K562 (cell line): ENCODE data around the gene TGM1. TPM values are rescaled to one million over a fixed set of nuclear protein-coding genes. Genes with fewer than 3 reads are reported as not detected.

ENCODE experiments used
- ATAC-seq: fragments of 200-7000 bp; cut with Tn5 transposase; 3 replicates; pipeline ENCODE4 v1.9.1; 2020; ENCODE audit warnings: moderate library complexity
- BruUV-seq: library from RNA; stranded (reverse); fragments of 400-500 nt; replicated peaks from 2 replicates; lab custom pipeline; 2021; lab: Mats Ljungman, UMichigan
- CTCF ChIA-PET: fragments of 300-600 bp; formaldehyde crosslinking; extraction: SDS; loops from one replicate; lab custom pipeline; 2021; ENCODE audit warnings: low intra/inter-chr PET ratio; lab: Yijun Ruan, JAX
- POLR2A ChIA-PET: fragments of 300-600, 350-650 bp; sonication (Branson Sonifier 250); formaldehyde crosslinking; extraction: SDS; loops from one replicate; lab custom pipeline; 2021; ENCODE audit warnings: antibody characterized with exemption, inconsistent platforms; lab: Yijun Ruan, JAX
- DNase-seq, 4 experiments: peaks; one replicate each; pipeline versions ENCODE4 v3.0.0 to v3.0.0-alpha.2; 2011 to 2018; ENCODE audit warnings: low spot score in 3 of 4, mixed read lengths in 3 of 4; ENCODE audit errors: extremely low read depth in 1 of 4
- FAIRE-seq: peaks from 2 replicates; lab custom pipeline; 2011; peaks lifted over from hg19 to GRCh38; lab: Jason Lieb, UNC
- H2AFZ ChIP-seq: 2 replicates; pipeline ENCODE4 v1.6.0; 2011; ENCODE audit warnings: low read depth, low read length, control low read depth, inconsistent platforms
- H3K27ac ChIP-seq: fragments of 200-600 bp; 3 replicates; pipeline ENCODE4 v1.8.0; 2011; ENCODE audit warnings: low read depth, mild to moderate bottlenecking, control low read depth, inconsistent platforms, low read length, moderate library complexity, mixed read lengths; ENCODE audit errors: extremely low read depth
- H3K27me3 ChIP-seq, 2 experiments: fragments of 300-600 bp in 1 of 2; 2 replicates in 1 of 2; 3 replicates in 1 of 2; pipeline versions ENCODE4 v1.6.0 to v1.8.0; 2011; ENCODE audit warnings: inconsistent platforms in 2 of 2, low read length in 2 of 2, mild to moderate bottlenecking in 1 of 2, mixed read lengths in 1 of 2, moderate library complexity in 1 of 2; ENCODE audit not compliant: control insufficient read depth in 2 of 2, insufficient read depth in 2 of 2
- H3K36me3 ChIP-seq: fragments of 300-600 bp; 3 replicates; pipeline ENCODE4 v1.8.0; 2011; ENCODE audit warnings: mild to moderate bottlenecking, low read length, inconsistent platforms; ENCODE audit not compliant: control insufficient read depth, insufficient read depth
- H3K4me1 ChIP-seq, 2 experiments: fragments of 200-600 bp in 1 of 2; replicated peaks in 1 of 2; 2 replicates in 1 of 2; 3 replicates in 1 of 2; pipeline versions ENCODE4 v1.5.1 to v1.8.0; 2011; ENCODE audit warnings: inconsistent platforms in 2 of 2, low read length in 2 of 2, mild to moderate bottlenecking in 1 of 2, mixed read lengths in 1 of 2, moderate library complexity in 1 of 2; ENCODE audit not compliant: control insufficient read depth in 2 of 2, insufficient read depth in 2 of 2
- H3K4me2 ChIP-seq: 2 replicates; pipeline ENCODE4 v1.6.1; 2011; ENCODE audit warnings: low read length, control low read depth, inconsistent platforms, mixed read lengths; ENCODE audit not compliant: insufficient read depth
- H3K4me3 ChIP-seq: fragments of 200-600 bp; sonication (generic), shearing (Covaris generic); 2 replicates; pipeline ENCODE4 v1.5.1; 2016; ENCODE audit warnings: control low read depth, inconsistent platforms
- H3K79me2 ChIP-seq: fragments of 200-600 bp; 3 replicates; pipeline ENCODE4 v1.8.0; 2011; ENCODE audit warnings: low read length, inconsistent platforms; ENCODE audit not compliant: control insufficient read depth, insufficient read depth
- H3K9ac ChIP-seq, 2 experiments: 2 replicates each; pipeline versions ENCODE4 v1.6.0 to v1.6.1; 2011; ENCODE audit warnings: low read depth in 2 of 2, low read length in 2 of 2, control low read depth in 1 of 2, inconsistent platforms in 1 of 2, mild to moderate bottlenecking in 1 of 2, mixed read lengths in 1 of 2; ENCODE audit not compliant: insufficient read depth in 1 of 2
- H3K9me1 ChIP-seq: one replicate; pipeline ENCODE4 v1.6.0; 2011; ENCODE audit warnings: inconsistent platforms, mild to moderate bottlenecking, low read length, moderate library complexity; ENCODE audit not compliant: control insufficient read depth, insufficient read depth
- H3K9me3 ChIP-seq: replicated peaks from 2 replicates; pipeline ENCODE4 v1.5.1; 2011; ENCODE audit warnings: low read depth, low read length, inconsistent platforms; ENCODE audit not compliant: control insufficient read depth, insufficient read depth
- H4K20me1 ChIP-seq: replicated peaks from 2 replicates; pipeline ENCODE4 v1.6.1; 2011; ENCODE audit warnings: low read length, inconsistent platforms, mixed read lengths; ENCODE audit not compliant: control insufficient read depth, insufficient read depth
- CEBPZ ChIP-seq: fragments of 150-350 bp; IDR thresholded peaks from 2 replicates; pipeline ENCODE4 v1.6.1; 2014; ENCODE audit warnings: low read depth, mild to moderate bottlenecking, low read length, borderline replicate concordance
- DEAF1 ChIP-seq: fragments of 450-650 bp; formaldehyde crosslinking; IDR thresholded peaks from 2 replicates; pipeline ENCODE4 v1.4.0; 2020; ENCODE audit warnings: mild to moderate bottlenecking, moderate library complexity
- KLF13 ChIP-seq: fragments of 450-650 bp; IDR thresholded peaks from 2 replicates; pipeline ENCODE4 v1.6.1; 2016; ENCODE audit warnings: missing genetic modification characterization, low read depth, mild to moderate bottlenecking, missing compliant biosample characterization, moderate library complexity, borderline replicate concordance
- NFE2 ChIP-seq: IDR thresholded peaks from 2 replicates; pipeline ENCODE4 v1.6.1; 2014; ENCODE audit warnings: antibody characterized with exemption, low read depth
- PYGO2 ChIP-seq: fragments of 450-650 bp; IDR thresholded peaks from 2 replicates; pipeline ENCODE4 v1.6.1; 2016; ENCODE audit warnings: mild to moderate bottlenecking, missing genetic modification characterization, moderate library complexity, missing compliant biosample characterization
- TRIM25 ChIP-seq: fragments of 450-650 bp; IDR thresholded peaks from 2 replicates; pipeline ENCODE4 v1.7.0; 2016; ENCODE audit warnings: borderline replicate concordance
- ZNF232 ChIP-seq: sonication (generic); formaldehyde crosslinking; IDR thresholded peaks from 2 replicates; pipeline ENCODE4 v1.8.0; 2022; ENCODE audit warnings: mild to moderate bottlenecking, missing genetic modification reagents
- WGBS: fragments of 100-300 bp; shearing (Covaris generic); methylation state at CpG from one replicate; pipeline ENCODE4 v1.1.6; 2016; ENCODE audit warnings: low coverage, mixed read lengths; ENCODE audit not compliant: insufficient coverage; ENCODE audit errors: missing lambda C conversion rate; 5-methylcytosine and 5-hydroxymethylcytosine counted together
- in situ Hi-C: fragments of 300-500 bp; cut with MboI; formaldehyde crosslinking; loops from 4 replicates; pipeline ENCODE4 v1.15.0; 2018; ENCODE audit warnings: inconsistent platforms, mixed read lengths
- intact Hi-C: fragments of 100-400 bp; cut with micrococcal nuclease; formaldehyde crosslinking; loops from 2 replicates; pipeline ENCODE4 v1.14.2; 2022
- polyA plus RNA-seq, 8 experiments: library from polyadenylated mRNA; depleted of rRNA in 4 of 8; stranded (reverse) in 5 of 8; unstranded in 3 of 8; fragments of >200 nt; fragmentation: Nextera tagmentation in 2 of 8; fragmentation: Illumina TruSeq in 1 of 8; extraction: Ambion mirVana in 2 of 8; extraction: Trizol in 1 of 8; gene quantifications; 2 replicates each; pipeline versions ENCODE4 v1.2.1 to v1.2.3, GENCODE V29; 2011 to 2014; ENCODE audit warnings: inconsistent platforms in 1 of 8, missing spikeins in 1 of 8
- total RNA-seq, 7 experiments: library from RNA; depleted of rRNA in 6 of 7; stranded (reverse); fragments of >200 nt in 6 of 7; fragmentation: Illumina TruSeq in 2 of 7; extraction: Trizol in 2 of 7; gene quantifications; 2 replicates each; pipeline versions ENCODE4 v1.2.1 to v1.2.3, GENCODE V29; 2011 to 2021; ENCODE audit warnings: low replicate concordance in 1 of 7
- TF ChIP-seq, protein P1 (sequence below): fragments of 250-450 bp; sonication (Bioruptor Pico); IDR thresholded peaks from 2 replicates; pipeline ENCODE4 v1.6.1; 2021; ENCODE audit warnings: mild to moderate bottlenecking
- TF ChIP-seq, protein P2 (sequence below), 2 experiments: IDR thresholded peaks; 2 replicates each; pipeline ENCODE4 v1.6.1; 2011; ENCODE audit warnings: borderline replicate concordance in 1 of 2, control low read depth in 1 of 2, low read depth in 1 of 2, low read length in 1 of 2, mild to moderate bottlenecking in 1 of 2, mixed read lengths in 1 of 2, moderate library complexity in 1 of 2; ENCODE audit not compliant: insufficient read depth in 1 of 2, insufficient read length in 1 of 2, poor library complexity in 1 of 2, severe bottlenecking in 1 of 2; ENCODE audit errors: extremely low read depth in 1 of 2

TGM1 gene
- total and polyA plus RNA-seq, 9 of the 15 experiments (the other 6 are each of a cell fraction or from before 2014, with no cell fraction given), result 0.13 to 4.4 (median 0.88) TPM

DNA sequence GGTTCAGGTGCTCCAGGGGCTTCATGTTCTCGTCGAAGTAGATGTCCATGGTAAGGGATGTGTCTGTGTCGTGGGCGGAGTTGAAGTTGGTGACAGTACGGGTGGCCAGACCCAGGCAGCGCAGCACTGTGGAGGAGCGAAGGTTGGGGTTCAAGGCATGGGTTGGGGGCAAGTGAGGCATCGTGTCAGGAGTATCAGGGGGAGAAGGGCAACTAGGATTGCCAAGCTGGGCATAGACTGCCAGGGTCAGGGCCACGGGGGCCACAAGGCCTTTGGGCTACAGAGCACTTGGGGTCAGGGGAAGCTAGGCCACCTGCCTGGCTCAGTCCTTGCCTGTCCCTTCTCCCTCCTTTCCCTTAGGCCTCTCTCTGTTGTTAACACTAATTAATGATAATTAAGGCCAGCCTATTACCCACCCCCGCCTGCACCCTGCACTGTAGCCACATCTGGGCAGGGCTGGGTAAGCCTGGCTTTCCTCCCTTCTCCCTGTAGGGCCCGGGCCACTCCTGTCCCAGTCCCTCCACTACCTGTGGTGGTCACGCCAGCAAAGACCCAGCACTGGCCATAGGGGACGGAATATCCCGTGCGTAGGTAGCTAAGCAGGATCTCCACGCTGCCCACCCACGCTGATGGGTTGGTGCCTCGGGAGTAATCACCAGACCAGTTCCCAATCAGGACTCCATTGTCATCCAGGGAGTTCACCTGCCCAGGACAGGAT is 4.3 kb downstream of the TGM1 start:
- BruUV-seq, result no TSS peak
- no peak overlapping the region for H3K4me2 ChIP-seq
- TF ChIP-seq CEBPZ, result no peak
- no peak for TF ChIP-seq NFE2
- TF ChIP-seq, protein P1, sequence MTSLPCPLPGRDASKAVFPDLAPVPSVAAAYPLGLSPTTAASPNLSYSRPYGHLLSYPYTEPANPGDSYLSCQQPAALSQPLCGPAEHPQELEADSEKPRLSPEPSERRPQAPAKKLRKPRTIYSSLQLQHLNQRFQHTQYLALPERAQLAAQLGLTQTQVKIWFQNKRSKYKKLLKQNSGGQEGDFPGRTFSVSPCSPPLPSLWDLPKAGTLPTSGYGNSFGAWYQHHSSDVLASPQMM (CRISPR knock-in tag), result no peak
- no peak for TF ChIP-seq KLF13 (tag)
- TF ChIP-seq PYGO2, result no peak
- TF ChIP-seq ZNF232, result no peak
- TF ChIP-seq DEAF1, result no peak
- TF ChIP-seq TRIM25, result no peak
- TF ChIP-seq, protein P2, sequence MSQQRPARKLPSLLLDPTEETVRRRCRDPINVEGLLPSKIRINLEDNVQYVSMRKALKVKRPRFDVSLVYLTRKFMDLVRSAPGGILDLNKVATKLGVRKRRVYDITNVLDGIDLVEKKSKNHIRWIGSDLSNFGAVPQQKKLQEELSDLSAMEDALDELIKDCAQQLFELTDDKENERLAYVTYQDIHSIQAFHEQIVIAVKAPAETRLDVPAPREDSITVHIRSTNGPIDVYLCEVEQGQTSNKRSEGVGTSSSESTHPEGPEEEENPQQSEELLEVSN (IDR thresholded peaks at IDR 0.05; ENCODE audit: borderline replicate concordance in 1 of 2, extremely low read depth in 1 of 2, insufficient read depth in 1 of 2, insufficient read length in 1 of 2, low read depth in 1 of 2, low read length in 1 of 2, poor library complexity in 1 of 2, severe bottlenecking in 1 of 2), result no peak

More for the DNA sequence above, 4.3 kb downstream of the TGM1 start:
- no peaks in the 10 kb centered on the region for H3K27me3 ChIP-seq
- no peaks in the 10 kb centered on the region for H3K9me3 ChIP-seq
- DNase-seq, result no peak
- CTCF ChIA-PET, result no interaction called here
- no peak overlapping the region for H3K4me3 ChIP-seq
- ATAC-seq, result no peak
- H3K27ac ChIP-seq, result no peak overlapping the region
- H3K9ac ChIP-seq, result peak overlapping the region in 1 of 2 experiments; percentile 7; a peak in 2 of 4 replicates
- POLR2A ChIA-PET, result interaction anchor here (0.6 kb wide), 1 partner anchor 13 kb away, joined by 3 read pairs; the partner anchor contains the start of gene RABGGTA
- H3K4me1 ChIP-seq, result peaks cover 22 to 72% of the 10 kb centered on the region in 2 experiments; a peak in 4 of 5 replicates
- 80% methylated on average over 13 of the region's 18 CpGs for WGBS
- no peaks in the 10 kb centered on the region for H3K9me1 ChIP-seq
- in situ Hi-C loops, result no loop called here
- intact Hi-C loops, result no loop called here
- H2AFZ ChIP-seq, result no peak overlapping the region
- no peak for FAIRE-seq
- H4K20me1 ChIP-seq, result no peaks in the 10 kb centered on the region
- no peaks in the 10 kb centered on the region; the same call in 1 of the 3 replicates for H3K36me3 ChIP-seq
- H3K79me2 ChIP-seq, result no peaks in the 10 kb centered on the region
